Esophagus squamous epithelium (tissue), 5 donors: ENCODE results near the gene SCGB3A1. TPM values are rescaled to one million over a fixed set of nuclear protein-coding genes. Genes with fewer than 3 reads are reported as not detected.

ENCODE experiments used
- DNase-seq: peaks from one replicate; lab custom pipeline; 2025; lab: John Stamatoyannopoulos, UW
- H3K27ac ChIP-seq, 4 donors: fragments of 200-600 bp; sonication (generic); one replicate each; pipeline ENCODE4 v1.5.1; 2016 to 2019; ENCODE audit warnings: mild to moderate bottlenecking in 1 of 4
- H3K27me3 ChIP-seq, 4 donors: fragments of 200-600 bp; sonication (generic); 1 replicate in 3 of 4; 2 replicates in 1 of 4; pipeline versions ENCODE4 v1.5.1 to v1.6.0; 2017 to 2021; ENCODE audit warnings: antibody characterized with exemption in 1 of 4
- H3K36me3 ChIP-seq, 3 donors: fragments of 200-600 bp; sonication (generic); one replicate each; pipeline ENCODE4 v1.5.1; 2016 to 2019
- H3K4me1 ChIP-seq, 3 donors: fragments of 200-600 bp; sonication (generic); one replicate each; pipeline ENCODE4 v1.5.1; 2017 to 2019
- H3K4me3 ChIP-seq, 4 donors: fragments of 200-600 bp; sonication (generic); 1 replicate in 3 of 4; 2 replicates in 1 of 4; pipeline ENCODE4 v1.5.1; 2016 to 2019; ENCODE audit warnings: mild to moderate bottlenecking in 2 of 4, moderate library complexity in 1 of 4
- H3K9me3 ChIP-seq, 3 donors: fragments of 200-600 bp; sonication (generic); one replicate each; pipeline ENCODE4 v1.5.1; 2016 to 2019
- CTCF ChIP-seq, 6 experiments: fragments of 450-650 bp in 4 of 6; fragments of 200-600 bp in 2 of 6; sonication (generic) in 2 of 6; IDR thresholded peaks; one replicate each; pipeline ENCODE4 v1.5.1; 2016 to 2019; ENCODE audit warnings: antibody characterized with exemption in 6 of 6, mild to moderate bottlenecking in 4 of 6, moderate library complexity in 4 of 6
- POLR2A ChIP-seq, 4 donors: fragments of 450-650 bp; IDR thresholded peaks; one replicate each; pipeline ENCODE4 v1.6.1; 2017; ENCODE audit warnings: antibody characterized with exemption in 4 of 4, mild to moderate bottlenecking in 4 of 4, moderate library complexity in 3 of 4
- WGBS, 2 donors: methylation state at CpG; one replicate each; pipeline ENCODE4 v1.1.5; 2018; 5-methylcytosine and 5-hydroxymethylcytosine counted together
- intact Hi-C: fragments of 100-400 bp; cut with DNase I; formaldehyde crosslinking; loops from one replicate; pipeline ENCODE4 v1.15.0; 2022
- total RNA-seq, 4 donors: library from RNA; depleted of rRNA; stranded (reverse); fragments of >200 nt; gene quantifications; one replicate each; pipeline ENCODE4 v1.1.0, GENCODE V29; 2016
- donor health status: DM: yes; HTN: yes; CAD: no.

SCGB3A1 gene
- total RNA-seq, 4 donors from 2014 or later: 2.1 to 101 TPM; not detected in 2

DNA sequence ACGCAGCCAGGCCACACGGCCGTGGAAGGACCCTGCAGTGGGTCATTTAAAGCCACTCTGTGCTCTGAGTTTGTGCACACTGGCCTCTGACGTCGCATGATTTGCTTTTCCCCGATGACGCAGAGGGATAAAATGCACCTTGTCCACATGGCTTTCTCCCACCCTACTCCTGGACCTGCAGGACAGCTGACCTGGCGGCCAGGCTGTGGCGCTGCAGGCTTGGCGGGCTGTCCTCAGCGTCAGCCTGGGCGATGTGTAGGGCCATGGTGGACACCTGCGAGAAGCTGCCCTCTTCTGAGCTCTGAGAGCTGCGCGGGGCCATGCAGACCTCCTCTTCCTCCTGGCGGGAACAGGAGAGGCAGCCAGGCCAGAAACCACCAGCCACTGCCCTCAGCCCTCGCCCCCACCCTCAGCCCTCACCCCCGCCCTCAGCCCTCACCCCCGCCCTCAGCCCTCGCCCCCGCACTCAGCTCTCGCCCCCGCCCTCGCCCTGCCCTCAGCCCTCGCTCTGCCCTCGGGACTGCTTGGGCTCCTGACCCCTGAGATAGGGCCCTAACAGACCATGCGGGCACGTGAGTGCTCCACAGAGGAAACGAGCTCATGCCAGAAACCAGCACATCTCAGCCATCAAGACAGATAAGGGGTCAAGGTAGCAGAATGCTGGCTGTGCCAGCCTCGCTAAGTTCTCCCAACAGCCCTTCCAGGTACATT, 20.0 kb upstream of the SCGB3A1 start:
- H3K4me1 ChIP-seq: no peaks in the 10 kb centered on the region
- H3K27ac ChIP-seq: no peak overlapping the region
- DNase-seq: no peak
- no peaks in the 10 kb centered on the region for H3K36me3 ChIP-seq
- H3K9me3 ChIP-seq: no peaks in the 10 kb centered on the region
- intact Hi-C loops: no loop called here
- no peak overlapping the region for H3K4me3 ChIP-seq
- WGBS, 2 donors: 70 to 82% methylated on average over 19 to 21 of the region's 30 CpGs
- peaks cover 0 to 16% (median 0%) of the 10 kb centered on the region in 4 donors for H3K27me3 ChIP-seq
- TF ChIP-seq CTCF (IDR thresholded peaks at IDR 0.05) (no peak), POLR2A (IDR thresholded peaks at IDR 0.05) (no peak)

GRCh38 chr5:180609817-180610550, 18.7 kb upstream of the SCGB3A1 start:
- H3K27ac ChIP-seq: no peak overlapping the region
- no peak overlapping the region for H3K4me3 ChIP-seq
- H3K9me3 ChIP-seq: no peaks in the 10 kb centered on the region
- peaks cover 0 to 18% (median 0%) of the 10 kb centered on the region in 4 donors for H3K27me3 ChIP-seq
- 81 to 85% methylated on average over 5 to 7 of the region's 23 CpGs for WGBS, 2 donors
- no peaks in the 10 kb centered on the region for H3K36me3 ChIP-seq
- intact Hi-C loops: no loop called here
- DNase-seq: no peak
- H3K4me1 ChIP-seq: no peaks in the 10 kb centered on the region
- TF ChIP-seq CTCF (IDR thresholded peaks at IDR 0.05) (no peak), POLR2A (IDR thresholded peaks at IDR 0.05) (no peak)

- Histone ChIP-seq H3K27ac (no peak overlapping the region), H3K4me3 (no peak overlapping the region), H3K27me3 (peaks cover 0 to 18% (median 0%) of the 10 kb centered on the region in 4 donors), H3K9me3 (no peaks in the 10 kb centered on the region), H3K4me1 (no peaks in the 10 kb centered on the region), H3K36me3 (no peaks in the 10 kb centered on the region)
- intact Hi-C loops: no loop called here
- no peak for DNase-seq
- TF ChIP-seq CTCF (IDR thresholded peaks at IDR 0.05): no peak
- TF ChIP-seq POLR2A (IDR thresholded peaks at IDR 0.05): no peak
- WGBS, 2 donors: 71 to 77% methylated on average over 1 to 5 of the region's 15 CpGs
These were observed 18.1 kb upstream of the SCGB3A1 start for GRCh38 chr5:180609386-180609785.

DNA sequence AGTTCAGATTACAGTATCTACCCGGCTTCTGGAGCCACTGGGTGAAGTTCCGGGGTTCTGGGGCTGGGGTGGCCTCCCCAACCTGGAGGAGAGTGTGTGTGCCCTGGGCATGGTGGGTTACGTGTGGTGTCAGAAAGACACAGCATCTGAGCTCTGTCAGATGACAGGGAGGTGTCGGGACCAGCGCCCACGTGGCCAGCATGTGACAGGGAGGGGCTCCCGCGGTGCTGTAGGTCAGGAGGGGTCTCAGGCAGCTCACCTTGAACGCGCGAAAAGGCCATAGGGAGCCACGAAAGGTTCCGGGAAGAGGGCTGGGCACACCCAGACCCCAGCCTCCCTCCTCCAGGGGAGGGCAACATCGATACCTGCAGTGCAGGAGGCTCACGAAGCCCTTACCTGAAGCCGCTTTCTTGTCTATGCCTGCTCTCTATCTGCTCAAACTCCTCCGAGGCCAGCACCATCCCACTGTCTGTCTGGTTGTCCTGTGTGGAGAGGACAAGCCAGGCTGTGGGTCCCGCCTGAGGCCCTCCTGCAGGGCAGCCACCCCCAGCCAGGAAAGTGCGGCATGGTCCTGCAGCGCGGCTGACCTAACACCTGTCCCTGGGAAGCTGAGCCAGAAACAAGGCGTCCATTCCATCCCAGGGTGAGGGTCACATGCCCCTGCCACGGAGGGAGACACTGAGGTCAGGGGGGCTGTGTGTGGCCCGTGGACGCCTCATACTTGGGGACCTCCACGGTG, 17.4 kb upstream of the SCGB3A1 start:
- H3K4me3 ChIP-seq: no peak overlapping the region
- no peaks in the 10 kb centered on the region for H3K36me3 ChIP-seq
- H3K9me3 ChIP-seq: no peaks in the 10 kb centered on the region
- no peaks in the 10 kb centered on the region for H3K4me1 ChIP-seq
- no peak overlapping the region for H3K27ac ChIP-seq
- TF ChIP-seq CTCF (IDR thresholded peaks at IDR 0.05) (no peak), POLR2A (IDR thresholded peaks at IDR 0.05) (no peak)
- WGBS, 2 donors: 82 to 87% methylated on average over 16 of the region's 26 CpGs
- intact Hi-C loops: no loop called here
- no peak for DNase-seq
- peaks cover 0 to 18% (median 0%) of the 10 kb centered on the region in 4 donors for H3K27me3 ChIP-seq
